ENCODE data around the gene RPS6KB1.

GRCh38 chr17:59858167-59858816 lies 34.6 kb upstream of the RPS6KB1 start:
- TF ChIP-seq CTCF (IDR thresholded peaks at IDR 0.05) (no peak), ZFX (IDR thresholded peaks at IDR 0.05; ENCODE audit: borderline replicate concordance) (no peak)

Measured in 22Rv1 (cell line).